Measurements from ENCODE around the gene OPN1SW.

OPN1SW gene

GRCh38 chr7:128775744-128776474 is at the start of gene OPN1SW:
Gene OPN1SW, minus strand, starts transcription at chr7:128775794. Its CDS starts 13 bp downstream, at chr7:128775781.
- no peak within 1 kb of the TSS for H3K4me3 ChIP-seq (ENCODE audit: low read depth, low read length)

- no peak overlapping the region for H3K4me3 ChIP-seq (ENCODE audit: low read depth, low read length)
Observed at GRCh38 chr7:128821724-128822123, 46.1 kb upstream of the OPN1SW start.

GRCh38 chr7:128818694-128819093 is 43.1 kb upstream of the OPN1SW start:
- no peak overlapping the region for H3K4me3 ChIP-seq (ENCODE audit: low read depth, low read length)

- H3K4me3 ChIP-seq (ENCODE audit: low read depth, low read length) = no peak overlapping the region
Observed at GRCh38 chr7:128815289-128815942, 39.8 kb upstream of the OPN1SW start.

GRCh38 chr7:128814499-128814898 is 38.9 kb upstream of the OPN1SW start:
- H3K4me3 ChIP-seq (ENCODE audit: low read depth, low read length) = no peak overlapping the region

- no peak overlapping the region for H3K4me3 ChIP-seq (ENCODE audit: low read depth, low read length)
Observed at GRCh38 chr7:128812514-128813168, 37.0 kb upstream of the OPN1SW start.

GRCh38 chr7:128811631-128812430 is 36.2 kb upstream of the OPN1SW start:
- H3K4me3 ChIP-seq (ENCODE audit: low read depth, low read length) = no peak overlapping the region

- H3K4me3 ChIP-seq (ENCODE audit: low read depth, low read length) = no peak overlapping the region
Observed at GRCh38 chr7:128810997-128811396, 35.4 kb upstream of the OPN1SW start.

GRCh38 chr7:128810473-128810872 is 34.9 kb upstream of the OPN1SW start:
- H3K4me3 ChIP-seq (ENCODE audit: low read depth, low read length) = no peak overlapping the region

GRCh38 chr7:128809363-128809762 is 33.8 kb upstream of the OPN1SW start:
- no peak overlapping the region for H3K4me3 ChIP-seq (ENCODE audit: low read depth, low read length)

GRCh38 chr7:128807191-128807590 is 31.6 kb upstream of the OPN1SW start:
- H3K4me3 ChIP-seq (ENCODE audit: low read depth, low read length) = no peak overlapping the region

- no peak overlapping the region for H3K4me3 ChIP-seq (ENCODE audit: low read depth, low read length)
Observed at GRCh38 chr7:128805225-128805624, 29.6 kb upstream of the OPN1SW start.

- H3K4me3 ChIP-seq (ENCODE audit: low read depth, low read length) = no peak overlapping the region
Observed at GRCh38 chr7:128804484-128804883, 28.9 kb upstream of the OPN1SW start.

GRCh38 chr7:128801667-128802418 is 26.2 kb upstream of the OPN1SW start:
- no peak overlapping the region for H3K4me3 ChIP-seq (ENCODE audit: low read depth, low read length)

- no peak overlapping the region for H3K4me3 ChIP-seq (ENCODE audit: low read depth, low read length)
Observed at GRCh38 chr7:128801003-128801402, 25.4 kb upstream of the OPN1SW start.

- H3K4me3 ChIP-seq (ENCODE audit: low read depth, low read length) = no peak overlapping the region
Observed at GRCh38 chr7:128800567-128800966, 25.0 kb upstream of the OPN1SW start.

- H3K4me3 ChIP-seq (ENCODE audit: low read depth, low read length) = no peak overlapping the region
Observed at GRCh38 chr7:128799451-128799850, 23.9 kb upstream of the OPN1SW start.

- H3K4me3 ChIP-seq (ENCODE audit: low read depth, low read length) = no peak overlapping the region
Observed at GRCh38 chr7:128796327-128796726, 20.7 kb upstream of the OPN1SW start.

- no peak overlapping the region for H3K4me3 ChIP-seq (ENCODE audit: low read depth, low read length)
Observed at GRCh38 chr7:128795129-128795528, 19.5 kb upstream of the OPN1SW start.

GRCh38 chr7:128794436-128794835 is 18.8 kb upstream of the OPN1SW start:
- H3K4me3 ChIP-seq (ENCODE audit: low read depth, low read length) = no peak overlapping the region

Measured in iPS-11a (cell line).